SK-N-SH (cell line): ENCODE measurements around the gene CHMP6. TPM values are rescaled to one million over a fixed set of nuclear protein-coding genes. Genes with fewer than 3 reads are reported as not detected.

Experiments used
- CTCF ChIA-PET: fragments of 300-600, 350-600 bp; formaldehyde crosslinking; extraction: SDS; loops from one replicate; lab custom pipeline; 2021; lab: Yijun Ruan, JAX
- POLR2A ChIA-PET: fragments of 350-600 bp; sonication (Branson Sonifier 250); formaldehyde crosslinking; extraction: SDS; loops from one replicate; lab custom pipeline; 2020; ENCODE audit warnings: antibody characterized with exemption, inconsistent platforms; lab: Yijun Ruan, JAX
- DNase-seq: peaks from one replicate; pipeline ENCODE4 v3.0.0; 2012
- H2AFZ ChIP-seq: fragments of 200-600 bp; sonication (generic); 2 replicates; pipeline ENCODE4 v1.8.1; 2016; ENCODE audit warnings: antibody characterized with exemption, mild to moderate bottlenecking, low read depth
- H3F3A ChIP-seq: fragments of 200-600 bp; sonication (generic); replicated peaks from 2 replicates; pipeline ENCODE3; 2016; ENCODE audit warnings: antibody characterized with exemption, mild to moderate bottlenecking; ENCODE audit not compliant: insufficient read depth
- H3K27ac ChIP-seq, 2 experiments: fragments of 200-500 bp in 1 of 2; fragments of 200-600 bp in 1 of 2; sonication (Bioruptor generic) in 1 of 2; sonication (generic), shearing (Covaris generic) in 1 of 2; 2 replicates each; pipeline versions ENCODE4 v1.5.1 to v1.6.1; 2014 to 2016; ENCODE audit warnings: low read depth in 2 of 2, inconsistent platforms in 1 of 2, low read length in 1 of 2, mild to moderate bottlenecking in 1 of 2, mixed read lengths in 1 of 2
- H3K27me3 ChIP-seq: fragments of 200-600 bp; sonication (generic), shearing (Covaris generic); 2 replicates; pipeline ENCODE4 v1.6.1; 2016; ENCODE audit warnings: mixed run types; ENCODE audit not compliant: insufficient read depth
- H3K36me3 ChIP-seq, 2 experiments: fragments of 200-500 bp in 1 of 2; fragments of 200-600 bp in 1 of 2; sonication (Bioruptor generic) in 1 of 2; sonication (generic) in 1 of 2; replicated peaks in 1 of 2; 2 replicates each; pipeline versions ENCODE3 to v1.5.1; 2014 to 2016; ENCODE audit warnings: low read length in 1 of 2, mild to moderate bottlenecking in 1 of 2; ENCODE audit not compliant: insufficient read depth in 2 of 2, control insufficient read depth in 1 of 2
- H3K4me1 ChIP-seq, 2 experiments: fragments of 200-500 bp in 1 of 2; fragments of 200-600 bp in 1 of 2; sonication (Bioruptor generic) in 1 of 2; sonication (generic), shearing (Covaris generic) in 1 of 2; 2 replicates each; pipeline versions ENCODE4 v1.5.1 to v1.6.1; 2014 to 2016; ENCODE audit warnings: low read depth in 1 of 2, low read length in 1 of 2, mixed run types in 1 of 2; ENCODE audit not compliant: insufficient read depth in 2 of 2, control insufficient read depth in 1 of 2
- H3K4me2 ChIP-seq: fragments of 200-600 bp; sonication (generic), shearing (Covaris generic); 2 replicates; pipeline ENCODE4 v1.6.1; 2017; ENCODE audit warnings: mixed run types
- H3K4me3 ChIP-seq, 2 experiments: fragments of 200-500 bp in 1 of 2; fragments of 200-600 bp in 1 of 2; sonication (Bioruptor generic) in 1 of 2; sonication (generic), shearing (Covaris generic) in 1 of 2; 2 replicates each; pipeline versions ENCODE4 v1.5.1 to v1.8.1; 2014 to 2016; ENCODE audit warnings: low read depth in 2 of 2, inconsistent platforms in 1 of 2, low read length in 1 of 2, mild to moderate bottlenecking in 1 of 2, mixed read lengths in 1 of 2, moderate library complexity in 1 of 2
- H3K79me2 ChIP-seq: fragments of 200-600 bp; sonication (generic); 2 replicates; pipeline ENCODE4 v1.8.1; 2017; ENCODE audit warnings: mild to moderate bottlenecking; ENCODE audit not compliant: insufficient read depth
- H3K9ac ChIP-seq: fragments of 200-600 bp; sonication (generic); 2 replicates; pipeline ENCODE4 v1.6.1; 2017; ENCODE audit warnings: mixed run types
- H3K9me2 ChIP-seq: fragments of 200-600 bp; sonication (generic); 2 replicates; pipeline ENCODE4 v1.6.1; 2017; ENCODE audit warnings: mixed run types
- H3K9me3 ChIP-seq: fragments of 200-600 bp; sonication (generic); 2 replicates; pipeline ENCODE4 v1.6.1; 2017; ENCODE audit warnings: mixed run types, mild to moderate bottlenecking, moderate library complexity
- H4K20me1 ChIP-seq: fragments of 200-600 bp; sonication (generic); 2 replicates; pipeline ENCODE4 v1.6.1; 2017; ENCODE audit warnings: mild to moderate bottlenecking, mixed run types; ENCODE audit not compliant: insufficient read depth
- CHD2 ChIP-seq: fragments of 150-350 bp; IDR thresholded peaks from 2 replicates; pipeline ENCODE4 v1.6.1; 2018; ENCODE audit warnings: low read length; ENCODE audit not compliant: partially characterized antibody
- EP300 ChIP-seq, 2 experiments: IDR thresholded peaks; 2 replicates each; pipeline versions ENCODE4 v1.4.0 to v1.6.1; 2012; ENCODE audit warnings: borderline replicate concordance in 1 of 2, low read depth in 1 of 2, low read length in 1 of 2
- FOXJ3 ChIP-seq: sonication (generic); formaldehyde crosslinking; IDR thresholded peaks from 2 replicates; pipeline ENCODE4 v1.5.1; 2020; ENCODE audit warnings: mild to moderate bottlenecking, missing genetic modification reagents
- GABPA ChIP-seq: IDR thresholded peaks from 2 replicates; pipeline ENCODE4 v1.4.0; 2012; ENCODE audit warnings: low read depth, mild to moderate bottlenecking
- GATA2 ChIP-seq: sonication (generic); formaldehyde crosslinking; IDR thresholded peaks from 2 replicates; pipeline ENCODE4 v1.5.0; 2020; ENCODE audit warnings: mild to moderate bottlenecking, missing genetic modification reagents
- NFIC ChIP-seq: IDR thresholded peaks from 2 replicates; pipeline ENCODE4 v1.4.0; 2012; ENCODE audit warnings: borderline replicate concordance
- RFX5 ChIP-seq: IDR thresholded peaks from 2 replicates; pipeline ENCODE4 v1.6.1; 2012; ENCODE audit warnings: mild to moderate bottlenecking, improper control_type of control experiment, low read length
- SMC3 ChIP-seq: IDR thresholded peaks from 2 replicates; pipeline ENCODE4 v1.6.1; 2012; ENCODE audit warnings: low read depth, low read length, improper control_type of control experiment
- TAF1 ChIP-seq: IDR thresholded peaks from 2 replicates; pipeline ENCODE4 v1.6.1; 2012; ENCODE audit warnings: low read depth, mild to moderate bottlenecking, low read length, moderate library complexity, borderline replicate concordance
- TEAD4 ChIP-seq: IDR thresholded peaks from 2 replicates; pipeline ENCODE4 v1.4.0; 2012; ENCODE audit warnings: mild to moderate bottlenecking, borderline replicate concordance; ENCODE audit not compliant: insufficient read depth
- WGBS: methylation state at CpG from one replicate; pipeline ENCODE4 v1.1.6; 2017; ENCODE audit warnings: low lambda C conversion rate; 5-methylcytosine and 5-hydroxymethylcytosine counted together
- polyA plus RNA-seq, 3 experiments: library from polyadenylated mRNA; depleted of rRNA; stranded (reverse); fragments of >200 nt; gene quantifications; 2 replicates each; pipeline ENCODE4 v1.2.3, GENCODE V29; 2012
- TF ChIP-seq, protein P1 (sequence below): fragments of 150-350 bp; IDR thresholded peaks from 2 replicates; pipeline ENCODE4 v1.6.1; 2017; ENCODE audit warnings: antibody characterized with exemption, low read length, low read depth, borderline replicate concordance
- TF ChIP-seq, protein P2 (sequence below): IDR thresholded peaks from 2 replicates; pipeline ENCODE4 v1.6.1; 2012; ENCODE audit warnings: mild to moderate bottlenecking, low read depth, low read length, moderate library complexity
- TF ChIP-seq, protein P3 (sequence below): IDR thresholded peaks from 2 replicates; pipeline ENCODE4; 2012

CHMP6 gene
- polyA plus RNA-seq, 1 of the 3 experiments (the other 2 are of a cell fraction) = 44.1 TPM

DNA sequence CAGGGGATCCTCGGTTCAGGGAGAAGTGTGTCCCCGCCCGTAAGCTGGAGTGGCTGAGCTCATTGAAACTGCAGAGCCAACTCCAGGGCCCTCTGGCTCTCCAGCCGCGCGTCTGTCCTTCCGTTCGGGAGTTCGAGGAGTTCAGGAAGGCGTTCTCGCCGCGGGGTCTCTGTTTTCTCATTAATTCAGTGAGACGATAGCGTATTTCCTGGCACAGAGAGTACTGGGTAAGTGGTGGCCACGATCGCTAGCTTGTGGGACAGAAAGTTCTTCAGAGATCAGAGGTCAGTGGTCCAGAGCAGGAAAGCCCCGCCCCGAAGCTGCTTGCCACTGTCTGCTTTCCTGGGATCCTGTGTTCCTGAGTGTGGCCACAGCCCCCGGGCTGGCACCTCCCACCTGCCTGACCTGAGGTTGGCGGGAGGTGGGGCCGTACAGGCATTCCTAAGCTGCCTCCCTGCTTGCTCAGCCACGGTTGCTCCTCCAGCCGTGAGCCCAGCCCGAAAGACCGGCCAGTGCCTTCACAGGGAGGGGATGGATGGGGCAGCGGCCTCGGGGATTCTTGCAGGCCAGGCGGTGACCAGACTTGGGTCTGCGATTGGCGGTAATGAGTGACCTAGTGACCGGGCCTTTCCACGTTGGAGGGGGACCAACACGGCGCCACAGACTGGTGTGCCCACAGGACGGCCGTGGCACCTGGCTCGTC lies 52.2 kb downstream of the CHMP6 start:
- POLR2A ChIA-PET = no interaction called here
- Histone ChIP-seq H3K36me3 (no peaks in the 10 kb centered on the region), H3K9me3 (no peaks in the 10 kb centered on the region), H3K4me1 (peaks cover 31 to 58% of the 10 kb centered on the region in 2 experiments; a peak in 3 of 4 replicates), H3K4me3 (no peak overlapping the region)
- peak; percentile 44 for DNase-seq
- TF ChIP-seq GATA2 (no peak), GABPA (no peak), CHD2 (no peak), FOXJ3 (CRISPR knock-in tag) (no peak), SMC3 (no peak), NFIC (no peak)
- TF ChIP-seq, protein P1, sequence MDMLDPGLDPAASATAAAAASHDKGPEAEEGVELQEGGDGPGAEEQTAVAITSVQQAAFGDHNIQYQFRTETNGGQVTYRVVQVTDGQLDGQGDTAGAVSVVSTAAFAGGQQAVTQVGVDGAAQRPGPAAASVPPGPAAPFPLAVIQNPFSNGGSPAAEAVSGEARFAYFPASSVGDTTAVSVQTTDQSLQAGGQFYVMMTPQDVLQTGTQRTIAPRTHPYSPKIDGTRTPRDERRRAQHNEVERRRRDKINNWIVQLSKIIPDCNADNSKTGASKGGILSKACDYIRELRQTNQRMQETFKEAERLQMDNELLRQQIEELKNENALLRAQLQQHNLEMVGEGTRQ = no peak
- TF ChIP-seq, protein P2, sequence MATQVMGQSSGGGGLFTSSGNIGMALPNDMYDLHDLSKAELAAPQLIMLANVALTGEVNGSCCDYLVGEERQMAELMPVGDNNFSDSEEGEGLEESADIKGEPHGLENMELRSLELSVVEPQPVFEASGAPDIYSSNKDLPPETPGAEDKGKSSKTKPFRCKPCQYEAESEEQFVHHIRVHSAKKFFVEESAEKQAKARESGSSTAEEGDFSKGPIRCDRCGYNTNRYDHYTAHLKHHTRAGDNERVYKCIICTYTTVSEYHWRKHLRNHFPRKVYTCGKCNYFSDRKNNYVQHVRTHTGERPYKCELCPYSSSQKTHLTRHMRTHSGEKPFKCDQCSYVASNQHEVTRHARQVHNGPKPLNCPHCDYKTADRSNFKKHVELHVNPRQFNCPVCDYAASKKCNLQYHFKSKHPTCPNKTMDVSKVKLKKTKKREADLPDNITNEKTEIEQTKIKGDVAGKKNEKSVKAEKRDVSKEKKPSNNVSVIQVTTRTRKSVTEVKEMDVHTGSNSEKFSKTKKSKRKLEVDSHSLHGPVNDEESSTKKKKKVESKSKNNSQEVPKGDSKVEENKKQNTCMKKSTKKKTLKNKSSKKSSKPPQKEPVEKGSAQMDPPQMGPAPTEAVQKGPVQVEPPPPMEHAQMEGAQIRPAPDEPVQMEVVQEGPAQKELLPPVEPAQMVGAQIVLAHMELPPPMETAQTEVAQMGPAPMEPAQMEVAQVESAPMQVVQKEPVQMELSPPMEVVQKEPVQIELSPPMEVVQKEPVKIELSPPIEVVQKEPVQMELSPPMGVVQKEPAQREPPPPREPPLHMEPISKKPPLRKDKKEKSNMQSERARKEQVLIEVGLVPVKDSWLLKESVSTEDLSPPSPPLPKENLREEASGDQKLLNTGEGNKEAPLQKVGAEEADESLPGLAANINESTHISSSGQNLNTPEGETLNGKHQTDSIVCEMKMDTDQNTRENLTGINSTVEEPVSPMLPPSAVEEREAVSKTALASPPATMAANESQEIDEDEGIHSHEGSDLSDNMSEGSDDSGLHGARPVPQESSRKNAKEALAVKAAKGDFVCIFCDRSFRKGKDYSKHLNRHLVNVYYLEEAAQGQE = no peak
- TF ChIP-seq, all 33 proteins: peak for 0
- no peak overlapping the region for H3K4me2 ChIP-seq
- H3F3A ChIP-seq = no peaks in the 10 kb centered on the region
- no peaks in the 10 kb centered on the region for H3K9me2 ChIP-seq
- no peak overlapping the region for H3K9ac ChIP-seq
- 87% methylated on average over 38 of the region's 38 CpGs for WGBS
- peaks cover 51% of the 10 kb centered on the region; the same call in 1 of the 2 replicates for H3K79me2 ChIP-seq
- peaks cover 56% of the 10 kb centered on the region for H4K20me1 ChIP-seq
- no peaks in the 10 kb centered on the region for H3K27me3 ChIP-seq
- no peak overlapping the region for H3K27ac ChIP-seq
- CTCF ChIA-PET = interaction anchor here (0.6 to 12.5 kb wide), 7 partner anchors 10 to 157 kb away, joined by 3 to 96 read pairs (median 3); no protein-coding TSS in a partner anchor
- H2AFZ ChIP-seq = no peak overlapping the region

DNA sequence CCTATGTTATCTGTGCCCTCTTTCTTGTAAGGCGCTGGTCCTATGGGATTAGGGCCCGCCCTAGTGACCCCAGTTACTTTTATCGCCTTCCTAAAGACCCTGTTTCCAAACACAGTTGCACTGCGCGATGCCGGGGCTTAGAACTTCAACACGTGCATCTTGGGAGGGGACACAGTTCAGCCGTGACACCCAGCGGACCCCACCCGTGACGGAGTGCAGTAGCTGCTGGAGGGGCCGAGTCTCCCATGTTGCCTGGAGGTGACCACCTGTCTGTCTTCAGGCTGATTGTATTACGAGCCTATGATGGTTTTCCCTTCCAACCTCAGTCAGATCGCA lies 52.8 kb downstream of the CHMP6 start:
- POLR2A ChIA-PET = no interaction called here
- peaks cover 54% of the 10 kb centered on the region for H4K20me1 ChIP-seq

More for the DNA sequence above, 52.8 kb downstream of the CHMP6 start:
- Histone ChIP-seq H3K9ac (no peak overlapping the region), H3K4me3 (no peak overlapping the region), H3K9me3 (no peaks in the 10 kb centered on the region), H3K4me2 (peak overlapping the region; percentile 29; the same call in 1 of the 2 replicates), H3K9me2 (no peaks in the 10 kb centered on the region), H3K79me2 (peaks cover 46% of the 10 kb centered on the region; the same call in 1 of the 2 replicates), H3F3A (no peaks in the 10 kb centered on the region), H3K36me3 (no peaks in the 10 kb centered on the region), H3K27ac (no peak overlapping the region), H3K4me1 (peaks cover 31 to 56% of the 10 kb centered on the region in 2 experiments; a peak in 3 of 4 replicates), H3K27me3 (no peaks in the 10 kb centered on the region), H2AFZ (no peak overlapping the region)
- CTCF ChIA-PET = interaction anchor here (0.6 to 12.5 kb wide), 6 partner anchors 18 to 58 kb away, joined by 3 to 96 read pairs (median 10); no protein-coding TSS in a partner anchor
- WGBS = 90% methylated on average over 14 of the region's 14 CpGs
- TF ChIP-seq, protein P3, sequence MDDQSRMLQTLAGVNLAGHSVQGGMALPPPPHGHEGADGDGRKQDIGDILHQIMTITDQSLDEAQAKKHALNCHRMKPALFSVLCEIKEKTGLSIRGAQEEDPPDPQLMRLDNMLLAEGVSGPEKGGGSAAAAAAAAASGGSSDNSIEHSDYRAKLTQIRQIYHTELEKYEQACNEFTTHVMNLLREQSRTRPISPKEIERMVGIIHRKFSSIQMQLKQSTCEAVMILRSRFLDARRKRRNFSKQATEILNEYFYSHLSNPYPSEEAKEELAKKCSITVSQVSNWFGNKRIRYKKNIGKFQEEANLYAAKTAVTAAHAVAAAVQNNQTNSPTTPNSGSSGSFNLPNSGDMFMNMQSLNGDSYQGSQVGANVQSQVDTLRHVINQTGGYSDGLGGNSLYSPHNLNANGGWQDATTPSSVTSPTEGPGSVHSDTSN = no peak
- no peak for TF ChIP-seq RFX5
- TF ChIP-seq TEAD4 = no peak
- no peak for TF ChIP-seq TAF1
- TF ChIP-seq EP300 (IDR thresholded peaks at IDR 0.05; ENCODE audit: borderline replicate concordance in 1 of 2, low read depth in 1 of 2, low read length in 1 of 2) = no peak
- DNase-seq = no peak
